Astrocyte of the cerebellum (primary cell): Measurements from ENCODE around the gene GAS6.

Source experiments
- DNase-seq: peaks from one replicate; pipeline ENCODE4 v3.0.0-alpha.2; 2011; ENCODE audit warnings: low read depth
- H3K4me3 ChIP-seq: 2 replicates; pipeline ENCODE4 v1.5.1; 2011; ENCODE audit warnings: mild to moderate bottlenecking, low read depth, low read length, moderate library complexity
- in situ Hi-C: cut with HindIII; loops from 2 replicates; pipeline ENCODE4 v1.10.0; 2017; ENCODE audit warnings: low sequenced_read_pairs
- TF ChIP-seq, protein P1 (sequence below): IDR thresholded peaks from 2 replicates; pipeline ENCODE4 v1.5.1; 2012; ENCODE audit warnings: low read length, low read depth, moderate library complexity, mild to moderate bottlenecking; ENCODE audit errors: missing control alignments

Gene GAS6

GRCh38 chr13:113805431-113806103, 58.3 kb downstream of the GAS6 start:
- H3K4me3 ChIP-seq: no peak overlapping the region
- DNase-seq: no peak
- in situ Hi-C loops: no loop called here
- TF ChIP-seq, protein P1, sequence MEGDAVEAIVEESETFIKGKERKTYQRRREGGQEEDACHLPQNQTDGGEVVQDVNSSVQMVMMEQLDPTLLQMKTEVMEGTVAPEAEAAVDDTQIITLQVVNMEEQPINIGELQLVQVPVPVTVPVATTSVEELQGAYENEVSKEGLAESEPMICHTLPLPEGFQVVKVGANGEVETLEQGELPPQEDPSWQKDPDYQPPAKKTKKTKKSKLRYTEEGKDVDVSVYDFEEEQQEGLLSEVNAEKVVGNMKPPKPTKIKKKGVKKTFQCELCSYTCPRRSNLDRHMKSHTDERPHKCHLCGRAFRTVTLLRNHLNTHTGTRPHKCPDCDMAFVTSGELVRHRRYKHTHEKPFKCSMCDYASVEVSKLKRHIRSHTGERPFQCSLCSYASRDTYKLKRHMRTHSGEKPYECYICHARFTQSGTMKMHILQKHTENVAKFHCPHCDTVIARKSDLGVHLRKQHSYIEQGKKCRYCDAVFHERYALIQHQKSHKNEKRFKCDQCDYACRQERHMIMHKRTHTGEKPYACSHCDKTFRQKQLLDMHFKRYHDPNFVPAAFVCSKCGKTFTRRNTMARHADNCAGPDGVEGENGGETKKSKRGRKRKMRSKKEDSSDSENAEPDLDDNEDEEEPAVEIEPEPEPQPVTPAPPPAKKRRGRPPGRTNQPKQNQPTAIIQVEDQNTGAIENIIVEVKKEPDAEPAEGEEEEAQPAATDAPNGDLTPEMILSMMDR: no peak

- in situ Hi-C loops: no loop called here
- no peak for DNase-seq
- H3K4me3 ChIP-seq: no peak overlapping the region
- TF ChIP-seq, protein P1: no peak
These were observed 59.0 kb downstream of the GAS6 start for GRCh38 chr13:113804703-113805430.

DNA sequence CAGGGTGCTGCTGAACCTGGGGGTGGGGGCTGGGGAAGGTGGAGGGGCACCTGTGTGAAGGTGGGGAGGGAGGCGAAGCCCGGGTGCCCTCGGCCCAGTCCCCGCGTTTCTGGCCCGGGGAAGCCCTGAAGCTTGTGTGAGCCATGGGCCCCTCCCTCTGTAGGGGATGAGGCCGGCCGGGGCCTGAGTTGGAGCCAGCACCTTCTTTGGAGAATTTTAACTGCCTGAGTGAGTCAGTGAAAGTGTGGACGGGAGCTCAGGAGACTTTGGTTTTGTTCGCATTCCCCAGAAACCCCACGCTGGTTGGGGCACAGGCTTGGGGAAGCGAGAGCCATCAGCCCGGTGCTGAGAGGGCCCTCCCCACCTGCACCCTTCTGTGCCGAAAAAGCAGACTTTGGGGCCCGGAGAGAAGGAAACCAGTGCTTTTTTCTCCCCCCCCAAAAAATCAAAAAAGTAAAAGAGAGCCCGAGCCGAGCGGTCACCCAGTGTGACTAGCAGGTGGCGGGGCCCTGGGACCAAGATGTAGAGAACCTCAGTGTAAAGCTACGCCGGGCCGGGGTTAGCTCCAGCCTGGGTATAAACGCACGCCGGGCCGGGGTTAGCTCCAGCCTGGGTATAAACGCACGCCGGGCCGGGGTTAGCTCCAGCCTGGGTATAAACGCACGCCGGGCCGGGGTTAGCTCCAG, 59.7 kb downstream of the GAS6 start:
- DNase-seq: no peak
- TF ChIP-seq, protein P1: no peak
- in situ Hi-C loops: no loop called here
- H3K4me3 ChIP-seq: no peak overlapping the region

DNA sequence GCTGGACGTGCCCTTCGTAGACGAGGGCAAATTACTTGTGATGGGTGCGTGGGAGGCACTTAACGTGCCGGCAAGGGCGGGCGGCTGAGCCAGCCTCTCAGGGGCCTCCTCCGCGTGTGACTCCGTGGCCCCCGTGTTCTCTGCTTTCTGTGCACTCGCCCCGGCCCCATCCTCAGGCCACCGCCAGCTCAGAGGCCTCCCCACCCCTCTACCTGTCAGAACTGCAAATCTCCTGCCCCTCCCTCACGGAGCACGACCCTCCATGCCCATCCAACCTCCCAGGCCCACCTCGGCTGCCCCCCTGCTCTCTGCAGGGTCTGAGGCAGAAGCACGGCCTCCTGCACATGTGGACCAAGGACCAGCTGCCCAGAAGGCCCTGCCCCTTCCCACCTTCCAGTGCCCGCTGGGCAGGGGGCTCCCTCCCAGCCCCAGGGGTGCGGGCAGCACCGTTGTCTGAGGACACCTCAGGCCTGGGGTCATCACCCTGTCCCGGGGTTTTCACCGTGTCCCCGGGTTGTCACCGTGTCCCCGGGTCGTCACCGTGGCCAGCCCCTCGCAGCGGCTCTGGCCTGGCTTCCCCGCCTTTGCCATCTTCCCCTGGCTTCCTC, 60.4 kb downstream of the GAS6 start:
- in situ Hi-C loops: no loop called here
- DNase-seq: no peak

GRCh38 chr13:113802761-113803160, 61.1 kb downstream of the GAS6 start:
- DNase-seq: no peak
- in situ Hi-C loops: no loop called here
- TF ChIP-seq, protein P1: no peak
- no peak overlapping the region for H3K4me3 ChIP-seq

More for the DNA sequence above, 60.4 kb downstream of the GAS6 start:
- TF ChIP-seq, protein P1: no peak
- H3K4me3 ChIP-seq: no peak overlapping the region

GRCh38 chr13:113802090-113802531, 61.8 kb downstream of the GAS6 start:
- TF ChIP-seq, protein P1: no peak
- in situ Hi-C loops: no loop called here
- no peak overlapping the region for H3K4me3 ChIP-seq
- DNase-seq: peak; percentile 34
